Lung (tissue), 12 donors: ENCODE data around the gene COL8A2. TPM values are rescaled to one million over a fixed set of nuclear protein-coding genes. Genes with fewer than 3 reads are reported as not detected.

Source experiments
- ATAC-seq: fragments of 200-7000 bp; cut with Tn5 transposase; one replicate; pipeline ENCODE4 v1.9.1; 2020; ENCODE audit warnings: moderate number of reproducible peaks; ENCODE audit not compliant: insufficient read depth, low FRiP score
- DNase-seq, 3 donors: peaks; one replicate each; pipeline ENCODE4 v3.0.0-alpha.2; 2013 to 2017
- H3K27ac ChIP-seq, 2 donors: one replicate each; pipeline ENCODE4 v1.5.1; 2013; ENCODE audit warnings: mild to moderate bottlenecking in 2 of 2, moderate library complexity in 2 of 2, control low read depth in 1 of 2, inconsistent platforms in 1 of 2, low read depth in 1 of 2, low read length in 1 of 2
- H3K27me3 ChIP-seq, 3 donors: one replicate each; pipeline ENCODE4 v1.5.1; 2013; ENCODE audit warnings: low read length in 2 of 3; ENCODE audit not compliant: control insufficient read depth in 3 of 3, insufficient read depth in 3 of 3
- H3K36me3 ChIP-seq, 4 donors: one replicate each; pipeline ENCODE4 v1.5.1; 2013; ENCODE audit warnings: low read length in 4 of 4, mild to moderate bottlenecking in 1 of 4, moderate library complexity in 1 of 4; ENCODE audit not compliant: control insufficient read depth in 4 of 4, insufficient read depth in 4 of 4
- H3K4me1 ChIP-seq, 5 donors: one replicate each; pipeline ENCODE4 v1.5.1; 2013; ENCODE audit warnings: low read length in 5 of 5, mild to moderate bottlenecking in 2 of 5, moderate library complexity in 1 of 5; ENCODE audit not compliant: control insufficient read depth in 5 of 5, insufficient read depth in 5 of 5
- H3K4me3 ChIP-seq: one replicate; pipeline ENCODE4 v1.5.1; 2013; ENCODE audit warnings: mild to moderate bottlenecking, control low read depth, moderate library complexity
- H3K9ac ChIP-seq, 2 donors: one replicate each; pipeline ENCODE4 v1.5.1; 2013; ENCODE audit warnings: low read length in 2 of 2, control low read depth in 1 of 2; ENCODE audit not compliant: insufficient read depth in 1 of 2
- H3K9me3 ChIP-seq, 4 donors: one replicate each; pipeline ENCODE4 v1.5.1; 2013; ENCODE audit warnings: low read length in 3 of 4, mild to moderate bottlenecking in 1 of 4, moderate library complexity in 1 of 4; ENCODE audit not compliant: control insufficient read depth in 4 of 4, insufficient read depth in 3 of 4
- CTCF ChIP-seq: IDR thresholded peaks from 2 replicates; pipeline ENCODE4 v1.5.1; 2012; ENCODE audit warnings: mild to moderate bottlenecking; ENCODE audit errors: control extremely low read depth, extremely low read depth
- WGBS, 2 donors: extraction: QIAGEN DNeasy Blood & Tissue Kit; methylation state at CpG; one replicate each; pipeline ENCODE4 v1.1.7; 2013; 5-methylcytosine and 5-hydroxymethylcytosine counted together
- polyA plus RNA-seq, 2 donors: library from polyadenylated mRNA; stranded (reverse); fragments of 200-250 nt; gene quantifications; one replicate each; pipeline ENCODE4 v1.2.1, GENCODE V29; 2013
- total RNA-seq, 2 donors: library from RNA; depleted of rRNA in 1 of 2; stranded (reverse); fragments of >200 nt in 1 of 2; gene quantifications; one replicate each; pipeline ENCODE4 v1.2.1, GENCODE V29; 2014 to 2021
- donor health status: control.
- donor health status: control.
- donor health status: Bipolar disorder and iron deficiency.
- donor health status: healthy.
- donor health status: DM: yes; HTN: yes; CAD: no.

COL8A2 gene
- total and polyA plus RNA-seq, 4 donors, result 2.0 to 6.0 (median 3.3) TPM

- Histone ChIP-seq H3K9ac (no peak overlapping the region), H3K9me3 (no peaks in the 10 kb centered on the region)
- WGBS, 2 donors, result 90 to 96% methylated on average over 2 of the region's 2 CpGs
These were observed 56.2 kb downstream of the COL8A2 start for GRCh38 chr1:36068866-36069265.

DNA sequence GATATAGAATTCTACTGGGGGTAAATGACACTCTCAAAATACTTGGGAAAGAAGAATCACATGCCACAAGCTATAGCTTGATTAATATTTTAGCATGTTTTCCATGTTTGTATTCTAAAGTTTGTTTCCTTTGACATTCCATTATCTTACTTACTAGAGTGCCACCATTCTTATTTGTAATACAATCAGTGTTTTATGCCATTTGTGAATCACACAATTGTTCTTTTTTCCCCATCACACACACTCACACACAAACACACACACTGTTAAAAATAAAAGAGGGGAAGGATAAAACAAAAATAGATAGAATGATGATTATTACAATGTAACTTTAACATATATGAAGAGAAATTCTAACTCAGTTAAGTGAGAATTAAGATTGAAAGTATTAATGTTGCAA, 57.2 kb downstream of the COL8A2 start:
- DNase-seq, result no peak
- H3K9ac ChIP-seq, result no peak overlapping the region
- ATAC-seq, result no peak
- no peaks in the 10 kb centered on the region for H3K4me1 ChIP-seq
- TF ChIP-seq CTCF, result no peak
- H3K27ac ChIP-seq, result no peak overlapping the region
- H3K36me3 ChIP-seq, result peaks cover 0 to 3% (median 0%) of the 10 kb centered on the region in 4 donors
- H3K9me3 ChIP-seq, result no peaks in the 10 kb centered on the region
- no peaks in the 10 kb centered on the region for H3K27me3 ChIP-seq
- no peak overlapping the region for H3K4me3 ChIP-seq

More at GRCh38 chr1:36068866-36069265, 56.2 kb downstream of the COL8A2 start:
- DNase-seq, result no peak
- no peak for TF ChIP-seq CTCF
- no peaks in the 10 kb centered on the region for H3K36me3 ChIP-seq
- H3K27me3 ChIP-seq, result no peaks in the 10 kb centered on the region
- no peak overlapping the region for H3K4me3 ChIP-seq
- H3K27ac ChIP-seq, result no peak overlapping the region
- no peaks in the 10 kb centered on the region for H3K4me1 ChIP-seq
- no peak for ATAC-seq

- Histone ChIP-seq H3K4me3 (no peak overlapping the region), H3K27ac (no peak overlapping the region), H3K4me1 (no peaks in the 10 kb centered on the region), H3K9ac (no peak overlapping the region), H3K36me3 (peaks cover 0 to 8% (median 4%) of the 10 kb centered on the region in 4 donors), H3K9me3 (no peaks in the 10 kb centered on the region), H3K27me3 (no peaks in the 10 kb centered on the region)
- DNase-seq, result no peak
- no peak for TF ChIP-seq CTCF
- 97 to 100% methylated on average over 1 of the region's 1 CpG for WGBS, 2 donors
- ATAC-seq, result no peak
These were observed 62.7 kb downstream of the COL8A2 start for GRCh38 chr1:36062315-36062714.

GRCh38 chr1:36055706-36056105, 69.3 kb downstream of the COL8A2 start:
- Histone ChIP-seq H3K9me3 (no peaks in the 10 kb centered on the region), H3K9ac (no peak overlapping the region), H3K4me3 (no peak overlapping the region), H3K27ac (no peak overlapping the region), H3K27me3 (no peaks in the 10 kb centered on the region), H3K4me1 (no peaks in the 10 kb centered on the region), H3K36me3 (peaks cover 8 to 21% (median 13%) of the 10 kb centered on the region in 4 donors)
- ATAC-seq (no peak), DNase-seq (no peak)
- WGBS, 2 donors, result 32 to 77% methylated on average over 5 of the region's 5 CpGs
- TF ChIP-seq CTCF, result no peak
